ENCODE data around the gene HSD17B12.

GRCh38 chr11:43866969-43867368 lies 186.4 kb downstream of the HSD17B12 start:
- TF ChIP-seq CTCF (IDR thresholded peaks at IDR 0.05) (no peak), POLR2AphosphoS5 (IDR thresholded peaks at IDR 0.05) (no peak), POLR2A (IDR thresholded peaks at IDR 0.05) (no peak)

Measured in prostate gland (tissue), 2 donors.